T-helper 1 cell treated with Interleukin-12 subunit alpha and Interleukin-12 subunit beta and Interleukin-4 antibody, amounts not matched to agents 30 ng/mL and 1 ng/mL, for 36 hours (primary cell): ENCODE results near the gene P4HA3. TPM values are rescaled to one million over a fixed set of nuclear protein-coding genes. Genes with fewer than 3 reads are reported as not detected.

Experiments
- total RNA-seq: library from RNA; stranded (reverse); gene quantifications from 2 replicates; pipeline ENCODE4 v1.2.3, GENCODE V29; 2022

Gene P4HA3
- total RNA-seq, 1 donor from 2014 or later = not detected

Other genes with a start within 250 kb of the P4HA3 start
- 39.4 and 46.5 TPM in 2 replicates for gene C2CD3, start 140.6 kb downstream of the P4HA3 start, total RNA-seq
- 29.6 and 36.1 TPM in 2 replicates for gene PPME1, start 140.4 kb downstream of the P4HA3 start, total RNA-seq
- 5.1 and 5.3 TPM in 2 replicates for gene PGM2L1, start 86.8 kb upstream of the P4HA3 start, total RNA-seq
- gene KCNE3, start 155.9 kb upstream of the P4HA3 start, total RNA-seq = 0.41 TPM in 1 of 2 replicates, not detected in the other
- gene LIPT2, start 182.1 kb upstream of the P4HA3 start, total RNA-seq = 1.4 and 2.0 TPM in 2 replicates